Liver (tissue), 9 donors: ENCODE results near the gene ST6GALNAC2. TPM values are rescaled to one million over a fixed set of nuclear protein-coding genes. Genes with fewer than 3 reads are reported as not detected.

Experiments
- DNase-seq: peaks from one replicate; pipeline ENCODE4 v3.0.0-alpha.2; 2017; ENCODE audit warnings: low spot score
- H3K27ac ChIP-seq, 2 donors: one replicate each; pipeline ENCODE4 v1.7.0; 2013; ENCODE audit warnings: inconsistent platforms in 2 of 2, low read length in 2 of 2, control low read depth in 1 of 2, low read depth in 1 of 2, mild to moderate bottlenecking in 1 of 2
- H3K27me3 ChIP-seq, 4 donors: one replicate each; pipeline versions ENCODE4 v1.6.1 to v1.7.0; 2013; ENCODE audit warnings: low read length in 3 of 4, inconsistent platforms in 1 of 4, mild to moderate bottlenecking in 1 of 4, moderate library complexity in 1 of 4; ENCODE audit not compliant: control insufficient read depth in 4 of 4, insufficient read depth in 4 of 4
- H3K36me3 ChIP-seq, 4 donors: one replicate each; pipeline versions ENCODE4 v1.6.1 to v1.7.0; 2013; ENCODE audit warnings: low read length in 3 of 4, mild to moderate bottlenecking in 3 of 4, low read depth in 1 of 4, moderate library complexity in 1 of 4; ENCODE audit not compliant: control insufficient read depth in 4 of 4, insufficient read depth in 3 of 4
- H3K4me1 ChIP-seq, 4 donors: one replicate each; pipeline versions ENCODE4 v1.6.1 to v1.7.0; 2013; ENCODE audit warnings: low read length in 3 of 4, mild to moderate bottlenecking in 3 of 4, moderate library complexity in 1 of 4; ENCODE audit not compliant: control insufficient read depth in 4 of 4, insufficient read depth in 4 of 4
- H3K4me3 ChIP-seq, 3 donors: one replicate each; pipeline versions ENCODE4 v1.6.1 to v1.7.0; 2013; ENCODE audit warnings: low read length in 3 of 3, control low read depth in 1 of 3, low read depth in 1 of 3, mild to moderate bottlenecking in 1 of 3
- H3K9ac ChIP-seq, 2 donors: one replicate each; pipeline ENCODE4 v1.7.0; 2013; ENCODE audit warnings: low read length in 2 of 2, mild to moderate bottlenecking in 2 of 2, moderate library complexity in 2 of 2, control low read depth in 1 of 2, low read depth in 1 of 2
- H3K9me3 ChIP-seq, 4 donors: one replicate each; pipeline versions ENCODE4 v1.6.1 to v1.7.0; 2013; ENCODE audit warnings: low read length in 3 of 4; ENCODE audit not compliant: control insufficient read depth in 4 of 4
- ATF3 ChIP-seq: IDR thresholded peaks from 2 replicates; pipeline ENCODE4 v1.6.1; 2016; ENCODE audit warnings: antibody characterized with exemption
- CTCF ChIP-seq: fragments of 150-350 bp; IDR thresholded peaks from 2 replicates; pipeline ENCODE4 v1.5.1; 2017; ENCODE audit warnings: improper control_type of control experiment, low read depth, low read length; ENCODE audit not compliant: missing input control
- EGR1 ChIP-seq, 2 donors: IDR thresholded peaks; 2 replicates each; pipeline ENCODE4 v1.6.1; 2016 to 2018; ENCODE audit warnings: antibody characterized with exemption in 2 of 2, low read depth in 2 of 2
- FOXA1 ChIP-seq: IDR thresholded peaks from 2 replicates; pipeline ENCODE4 v1.6.1; 2016; ENCODE audit warnings: antibody characterized with exemption
- FOXA2 ChIP-seq: IDR thresholded peaks from 2 replicates; pipeline ENCODE4 v1.6.1; 2016; ENCODE audit warnings: antibody characterized with exemption
- GABPA ChIP-seq, 2 donors: IDR thresholded peaks in 1 of 2; conservative IDR thresholded peaks in 1 of 2; 2 replicates each; pipeline ENCODE4 v1.6.1; 2016; ENCODE audit warnings: antibody characterized with exemption in 2 of 2, mild to moderate bottlenecking in 1 of 2, moderate library complexity in 1 of 2
- HNF4A ChIP-seq, 2 donors: conservative IDR thresholded peaks; 2 replicates each; pipeline ENCODE4 v1.6.1; 2016; ENCODE audit warnings: antibody characterized with exemption in 2 of 2, mild to moderate bottlenecking in 2 of 2
- HNF4G ChIP-seq: IDR thresholded peaks from 2 replicates; pipeline ENCODE4 v1.6.1; 2016; ENCODE audit warnings: antibody characterized with exemption
- JUND ChIP-seq, 2 donors: IDR thresholded peaks; 2 replicates each; pipeline ENCODE4 v1.6.1; 2016; ENCODE audit warnings: antibody characterized with exemption in 2 of 2
- RAD21 ChIP-seq, 2 donors: IDR thresholded peaks; 2 replicates each; pipeline ENCODE4 v1.6.1; 2016; ENCODE audit warnings: antibody characterized with exemption in 2 of 2, mild to moderate bottlenecking in 2 of 2
- REST ChIP-seq: IDR thresholded peaks from 2 replicates; pipeline ENCODE4 v1.6.1; 2016; ENCODE audit warnings: antibody characterized with exemption, mild to moderate bottlenecking
- RXRA ChIP-seq, 2 donors: IDR thresholded peaks; 2 replicates each; pipeline ENCODE4 v1.6.1; 2017 to 2018; ENCODE audit warnings: antibody characterized with exemption in 2 of 2, mild to moderate bottlenecking in 1 of 2
- TAF1 ChIP-seq: conservative IDR thresholded peaks from 2 replicates; pipeline ENCODE4 v1.6.1; 2016; ENCODE audit warnings: antibody characterized with exemption, mild to moderate bottlenecking
- YY1 ChIP-seq: IDR thresholded peaks from 2 replicates; pipeline ENCODE4 v1.6.1; 2016; ENCODE audit warnings: antibody characterized with exemption, mild to moderate bottlenecking
- WGBS: extraction: QIAGEN DNeasy Blood & Tissue Kit; methylation state at CpG from one replicate; pipeline ENCODE4 v1.1.7; 2013; 5-methylcytosine and 5-hydroxymethylcytosine counted together
- polyA plus RNA-seq, 2 donors: library from polyadenylated mRNA; stranded (reverse) in 1 of 2; unstranded in 1 of 2; fragments of 200-250 nt in 1 of 2; fragments of >200 nt in 1 of 2; fragmentation: Nextera tagmentation in 1 of 2; extraction: Ambion mirVana in 1 of 2; gene quantifications; one replicate each; pipeline versions ENCODE4 v1.2.1 to v1.2.3, GENCODE V29; 2013 to 2015
- total RNA-seq, 2 donors: library from RNA; depleted of rRNA; stranded (reverse); fragments of >200 nt; gene quantifications; one replicate each; pipeline ENCODE4 v1.2.3, GENCODE V29; 2014
- TF ChIP-seq, protein P1 (sequence below): IDR thresholded peaks from 2 replicates; pipeline ENCODE4 v1.6.1; 2016; ENCODE audit warnings: antibody characterized with exemption
- TF ChIP-seq, protein P2 (sequence below): IDR thresholded peaks from 2 replicates; pipeline ENCODE4 v1.6.1; 2016; ENCODE audit warnings: antibody characterized with exemption
- donor health status: healthy.
- donor health status: healthy.
- donor health status: healthy.
- donor health status: healthy.
- donor health status: healthy.

Gene ST6GALNAC2
- total and polyA plus RNA-seq, 4 donors = 0.52 to 2.6 (median 1.1) TPM

GRCh38 chr17:76519048-76519966, 66.4 kb downstream of the ST6GALNAC2 start:
- 87% methylated on average over 15 of the region's 15 CpGs for WGBS
- no peak for DNase-seq
- H3K9ac ChIP-seq = no peak overlapping the region
- no peaks in the 10 kb centered on the region for H3K27me3 ChIP-seq
- no peak for TF ChIP-seq FOXA2
- TF ChIP-seq HNF4G = no peak
- no peak for TF ChIP-seq REST
- TF ChIP-seq RXRA (IDR thresholded peaks at IDR 0.05) = no peak
- no peak for TF ChIP-seq CTCF
- TF ChIP-seq, protein P1, sequence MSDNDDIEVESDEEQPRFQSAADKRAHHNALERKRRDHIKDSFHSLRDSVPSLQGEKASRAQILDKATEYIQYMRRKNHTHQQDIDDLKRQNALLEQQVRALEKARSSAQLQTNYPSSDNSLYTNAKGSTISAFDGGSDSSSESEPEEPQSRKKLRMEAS = no peak
- TF ChIP-seq GABPA (IDR thresholded peaks at IDR 0.05 in 1 of 2, conservative IDR thresholded peaks at IDR 0.05 in 1 of 2) = no peak
- TF ChIP-seq HNF4A (conservative IDR thresholded peaks at IDR 0.05) = no peak
- no peak for TF ChIP-seq YY1
- TF ChIP-seq TAF1 = no peak
- H3K4me3 ChIP-seq = no peak overlapping the region
- H3K36me3 ChIP-seq = no peaks in the 10 kb centered on the region
- H3K9me3 ChIP-seq = no peaks in the 10 kb centered on the region
- no peak overlapping the region for H3K27ac ChIP-seq
- peaks cover 0 to 11% (median 7%) of the 10 kb centered on the region in 4 donors for H3K4me1 ChIP-seq

GRCh38 chr17:76517638-76518038, 68.0 kb downstream of the ST6GALNAC2 start:
- no peak overlapping the region for H3K4me3 ChIP-seq
- no peak overlapping the region for H3K9ac ChIP-seq
- no peak for DNase-seq
- H3K4me1 ChIP-seq = peaks cover 0 to 5% (median 4%) of the 10 kb centered on the region in 4 donors
- no peaks in the 10 kb centered on the region for H3K36me3 ChIP-seq
- 92% methylated on average over 11 of the region's 11 CpGs for WGBS
- H3K27me3 ChIP-seq = no peaks in the 10 kb centered on the region
- no peaks in the 10 kb centered on the region for H3K9me3 ChIP-seq
- H3K27ac ChIP-seq = no peak overlapping the region
- TF ChIP-seq RXRA (IDR thresholded peaks at IDR 0.05) (no peak), HNF4G (no peak), ATF3 (no peak), TAF1 (no peak), RAD21 (IDR thresholded peaks at IDR 0.05) (no peak), FOXA1 (no peak), JUND (IDR thresholded peaks at IDR 0.05) (no peak), EGR1 (IDR thresholded peaks at IDR 0.05; ENCODE audit: low read depth in 2 of 2) (no peak), REST (no peak)
- TF ChIP-seq, protein P2, sequence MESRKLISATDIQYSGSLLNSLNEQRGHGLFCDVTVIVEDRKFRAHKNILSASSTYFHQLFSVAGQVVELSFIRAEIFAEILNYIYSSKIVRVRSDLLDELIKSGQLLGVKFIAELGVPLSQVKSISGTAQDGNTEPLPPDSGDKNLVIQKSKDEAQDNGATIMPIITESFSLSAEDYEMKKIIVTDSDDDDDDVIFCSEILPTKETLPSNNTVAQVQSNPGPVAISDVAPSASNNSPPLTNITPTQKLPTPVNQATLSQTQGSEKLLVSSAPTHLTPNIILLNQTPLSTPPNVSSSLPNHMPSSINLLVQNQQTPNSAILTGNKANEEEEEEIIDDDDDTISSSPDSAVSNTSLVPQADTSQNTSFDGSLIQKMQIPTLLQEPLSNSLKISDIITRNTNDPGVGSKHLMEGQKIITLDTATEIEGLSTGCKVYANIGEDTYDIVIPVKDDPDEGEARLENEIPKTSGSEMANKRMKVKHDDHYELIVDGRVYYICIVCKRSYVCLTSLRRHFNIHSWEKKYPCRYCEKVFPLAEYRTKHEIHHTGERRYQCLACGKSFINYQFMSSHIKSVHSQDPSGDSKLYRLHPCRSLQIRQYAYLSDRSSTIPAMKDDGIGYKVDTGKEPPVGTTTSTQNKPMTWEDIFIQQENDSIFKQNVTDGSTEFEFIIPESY = no peak
- TF ChIP-seq, protein P1 = no peak
